Measurements from ENCODE around the gene PPME1.
A peak's percentile ranks its signal among the peaks of the same experiment; 100 is the strongest.

Gene PPME1

GRCh38 chr11:74256378-74257133 lies 85.5 kb downstream of the PPME1 start:
- TF ChIP-seq CTCF (IDR thresholded peaks at IDR 0.05; ENCODE audit: low read length, missing control alignments) = no peak
- peak; percentile 44 for DNase-seq (ENCODE audit: low read depth)
- H3K4me3 ChIP-seq (replicated peaks; ENCODE audit: low read depth, low read length) = no peak overlapping the region

DNA sequence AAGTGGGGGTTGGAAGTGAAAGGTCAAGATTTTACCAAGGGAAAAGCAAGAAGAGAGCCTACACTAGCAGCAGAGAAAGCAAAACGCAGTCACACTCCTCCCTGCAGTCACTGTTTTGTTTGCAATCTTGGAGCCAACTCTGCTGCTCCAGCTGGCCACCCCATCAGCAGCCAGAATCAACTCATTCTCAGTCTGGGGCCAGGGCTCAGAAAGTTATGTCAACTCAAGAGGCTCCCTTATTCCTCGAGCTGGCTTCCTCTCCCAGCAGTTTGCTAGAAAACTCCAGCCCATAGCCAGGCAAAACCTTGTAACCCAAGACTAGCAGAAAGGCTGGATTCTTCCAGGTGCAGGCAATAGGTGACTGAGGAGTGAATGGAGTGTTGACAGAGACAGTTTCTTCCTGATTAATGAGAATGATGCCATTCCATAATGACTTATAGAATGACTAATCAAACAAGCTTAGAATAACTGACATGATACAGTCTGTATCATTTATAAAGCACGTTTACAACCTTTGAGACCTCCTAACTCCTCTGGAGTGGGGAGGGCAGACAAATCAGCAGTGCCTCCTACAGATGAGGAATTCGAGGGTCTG lies 87.0 kb downstream of the PPME1 start:
- H3K4me3 ChIP-seq (replicated peaks; ENCODE audit: low read depth, low read length) = no peak overlapping the region
- TF ChIP-seq CTCF (IDR thresholded peaks at IDR 0.05; ENCODE audit: low read length, missing control alignments) = no peak
- DNase-seq (ENCODE audit: low read depth) = peak; percentile 74

DNA sequence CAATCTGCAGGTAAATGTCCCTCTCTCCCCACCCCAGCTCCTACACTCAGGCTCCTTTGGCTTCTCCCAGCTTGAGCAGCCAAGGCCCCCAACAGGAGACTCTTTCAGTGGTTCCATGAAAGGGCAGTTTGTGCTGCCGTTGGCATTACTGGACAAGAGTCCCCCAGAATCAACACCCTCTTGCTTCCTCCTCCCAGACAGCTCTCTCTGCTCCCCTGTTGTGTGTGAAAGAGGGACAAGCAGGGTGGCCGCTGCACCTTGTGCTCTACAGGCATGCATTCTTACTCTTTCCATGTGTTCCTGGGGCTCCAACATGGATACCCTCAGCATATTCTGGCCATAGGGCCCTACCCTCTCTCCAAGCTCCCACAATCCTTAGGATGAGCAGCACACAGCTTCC lies 91.6 kb downstream of the PPME1 start:
- no peak for DNase-seq (ENCODE audit: low read depth)
- no peak for TF ChIP-seq CTCF (IDR thresholded peaks at IDR 0.05; ENCODE audit: low read length, missing control alignments)
- H3K4me3 ChIP-seq (replicated peaks; ENCODE audit: low read depth, low read length) = no peak overlapping the region

DNA sequence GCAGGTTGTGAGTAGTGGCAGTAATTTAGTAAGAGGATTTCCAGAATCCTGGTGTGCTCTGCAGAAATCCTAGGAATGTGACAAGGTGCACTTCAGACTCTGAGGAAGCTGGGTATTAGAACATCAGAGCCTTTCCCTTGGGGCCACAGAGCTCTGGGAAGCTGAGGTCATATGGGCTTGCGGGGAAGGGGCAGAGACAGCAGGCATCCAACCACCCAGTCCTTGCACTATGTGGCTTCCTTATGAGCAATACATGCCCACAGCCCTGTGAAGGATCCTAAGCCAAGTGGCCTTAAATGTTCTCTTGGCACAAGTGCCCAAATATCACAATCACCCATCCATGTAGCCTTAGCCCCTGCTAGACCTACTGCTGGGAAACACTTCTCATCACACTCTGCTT lies 94.2 kb downstream of the PPME1 start:
- DNase-seq (ENCODE audit: low read depth) = no peak
- no peak for TF ChIP-seq CTCF (IDR thresholded peaks at IDR 0.05; ENCODE audit: low read length, missing control alignments)
- no peak overlapping the region for H3K4me3 ChIP-seq (replicated peaks; ENCODE audit: low read depth, low read length)

GRCh38 chr11:74267014-74267413 lies 95.9 kb downstream of the PPME1 start:
- TF ChIP-seq CTCF (IDR thresholded peaks at IDR 0.05; ENCODE audit: low read length, missing control alignments) = no peak
- no peak for DNase-seq (ENCODE audit: low read depth)
- no peak overlapping the region for H3K4me3 ChIP-seq (replicated peaks; ENCODE audit: low read depth, low read length)

GRCh38 chr11:74268456-74268855 lies 97.4 kb downstream of the PPME1 start:
- TF ChIP-seq CTCF (IDR thresholded peaks at IDR 0.05; ENCODE audit: low read length, missing control alignments) = no peak
- H3K4me3 ChIP-seq (replicated peaks; ENCODE audit: low read depth, low read length) = no peak overlapping the region
- no peak for DNase-seq (ENCODE audit: low read depth)
